GM12878 (cell line): ENCODE data around the gene LRRN2. TPM values are rescaled to one million over a fixed set of nuclear protein-coding genes. Genes with fewer than 3 reads are reported as not detected.

ENCODE experiments used
- ATAC-seq: fragments of 200-7000 bp; cut with Tn5 transposase; 3 replicates; pipeline ENCODE4 v1.9.1; 2020; ENCODE audit warnings: mild to moderate bottlenecking, moderate library complexity
- BruUV-seq: library from RNA; stranded (reverse); fragments of 400-500 nt; replicated peaks from 2 replicates; lab custom pipeline; 2021; lab: Mats Ljungman, UMichigan
- CTCF ChIA-PET: fragments of 300-600 bp; sonication (Branson Sonifier 250); formaldehyde crosslinking; extraction: SDS; loops from one replicate; lab custom pipeline; 2021; ENCODE audit warnings: inconsistent platforms; lab: Yijun Ruan, JAX
- POLR2A ChIA-PET: fragments of 350-600 bp; formaldehyde crosslinking; extraction: SDS; loops from one replicate; lab custom pipeline; 2021; ENCODE audit warnings: inconsistent platforms; lab: Charles Lee
- RAD21 ChIA-PET: fragments of 300-600 bp; sonication (Branson Sonifier 250); formaldehyde crosslinking; loops from one replicate; lab custom pipeline; 2023; ENCODE audit warnings: antibody characterized with exemption; ENCODE audit not compliant: unreplicated experiment; lab: Charles Lee
- SMC1A ChIA-PET: fragments of 300-600 bp; sonication (Branson Sonifier 250); formaldehyde crosslinking; loops from one replicate; lab custom pipeline; 2023; ENCODE audit not compliant: unreplicated experiment, uncharacterized antibody; lab: Charles Lee
- DNase-seq: peaks from one replicate; pipeline ENCODE4 v3.0.0-alpha.2; 2011; ENCODE audit warnings: low read depth, low spot score
- FAIRE-seq: peaks from 3 replicates; lab custom pipeline; 2011; peaks lifted over from hg19 to GRCh38; lab: Jason Lieb, UNC
- H2AFZ ChIP-seq: 2 replicates; pipeline ENCODE4 v1.6.0; 2011; ENCODE audit warnings: low read depth, low read length, control low read depth; ENCODE audit not compliant: control insufficient read depth
- H3K27ac ChIP-seq: 2 replicates; pipeline ENCODE4 v1.5.1; 2011; ENCODE audit warnings: control low read depth; ENCODE audit not compliant: control insufficient read depth, insufficient read depth
- H3K27me3 ChIP-seq, 2 experiments: replicated peaks in 1 of 2; 2 replicates each; pipeline versions ENCODE4 v1.6.0 to v1.6.1; 2011; ENCODE audit warnings: low read length in 1 of 2; ENCODE audit not compliant: control insufficient read depth in 2 of 2, insufficient read depth in 2 of 2
- H3K36me3 ChIP-seq, 2 experiments: 2 replicates each; pipeline ENCODE4 v1.5.1; 2011; ENCODE audit warnings: low read length in 1 of 2; ENCODE audit not compliant: control insufficient read depth in 2 of 2, insufficient read depth in 2 of 2
- H3K4me1 ChIP-seq: 2 replicates; pipeline ENCODE4 v1.6.1; 2011; ENCODE audit warnings: mild to moderate bottlenecking, low read length, moderate library complexity, mixed read lengths; ENCODE audit not compliant: control insufficient read depth, insufficient read depth
- H3K4me2 ChIP-seq: 2 replicates; pipeline ENCODE4 v1.6.0; 2011; ENCODE audit warnings: control low read depth; ENCODE audit not compliant: control insufficient read depth, insufficient read depth
- H3K4me3 ChIP-seq: fragments of 200-600 bp; sonication (generic); 2 replicates; pipeline ENCODE4 v1.5.1; 2016
- H3K79me2 ChIP-seq: 2 replicates; pipeline ENCODE4 v1.6.0; 2011; ENCODE audit warnings: low read length; ENCODE audit not compliant: control insufficient read depth, insufficient read depth
- H3K9ac ChIP-seq: 2 replicates; pipeline ENCODE4 v1.8.0; 2011; ENCODE audit warnings: low read length, control low read depth, mixed read lengths; ENCODE audit not compliant: control insufficient read depth, insufficient read depth
- H3K9me3 ChIP-seq: replicated peaks from 3 replicates; pipeline ENCODE4 v1.5.1; 2011; ENCODE audit warnings: mild to moderate bottlenecking, low read length; ENCODE audit not compliant: control insufficient read depth, insufficient read depth
- H4K20me1 ChIP-seq: 2 replicates; pipeline ENCODE4 v1.6.0; 2011; ENCODE audit not compliant: control insufficient read depth, insufficient read depth
- ASH2L ChIP-seq: fragments of 300-600, 200-600 bp; sonication (generic); IDR thresholded peaks from 2 replicates; pipeline ENCODE4 v1.6.1; 2017; ENCODE audit warnings: low read depth, mild to moderate bottlenecking, borderline replicate concordance
- BCL3 ChIP-seq: IDR thresholded peaks from 2 replicates; pipeline ENCODE4 v1.6.1; 2011; ENCODE audit warnings: borderline replicate concordance, low read depth, mild to moderate bottlenecking, moderate library complexity, low read length; ENCODE audit not compliant: insufficient read depth, poor library complexity, severe bottlenecking
- CBX3 ChIP-seq: fragments of 200-600 bp; sonication (generic); IDR thresholded peaks from 2 replicates; pipeline ENCODE4 v1.6.1; 2016; ENCODE audit warnings: low read depth, borderline replicate concordance
- CEBPB ChIP-seq, 2 experiments: fragments of 150-350 bp in 1 of 2; IDR thresholded peaks; 2 replicates each; pipeline ENCODE4 v1.6.1; 2012 to 2014; ENCODE audit warnings: low read depth in 2 of 2, low read length in 2 of 2, borderline replicate concordance in 1 of 2, inconsistent platforms in 1 of 2
- CHD2 ChIP-seq: IDR thresholded peaks from 2 replicates; pipeline ENCODE4 v1.6.1; 2011; ENCODE audit warnings: low read depth, low read length, improper control_type of control experiment, borderline replicate concordance
- CREM ChIP-seq: IDR thresholded peaks from 2 replicates; pipeline ENCODE4 v1.6.1; 2014; ENCODE audit warnings: antibody characterized with exemption, low read depth
- EP300 ChIP-seq, 2 experiments: fragments of 150-350 bp in 1 of 2; IDR thresholded peaks; 2 replicates each; pipeline ENCODE4 v1.6.1; 2011 to 2012; ENCODE audit warnings: low read depth in 2 of 2, low read length in 2 of 2, borderline replicate concordance in 1 of 2, improper control_type of control experiment in 1 of 2, inconsistent platforms in 1 of 2; ENCODE audit not compliant: control insufficient read depth in 1 of 2
- ESRRA ChIP-seq: IDR thresholded peaks from 2 replicates; pipeline ENCODE4 v1.6.1; 2012; ENCODE audit warnings: mild to moderate bottlenecking, low read length, improper control_type of control experiment
- MTA3 ChIP-seq: IDR thresholded peaks from 2 replicates; pipeline ENCODE4 v1.6.1; 2012; ENCODE audit warnings: low read length, inconsistent platforms, borderline replicate concordance
- PKNOX1 ChIP-seq: fragments of 450-650 bp; IDR thresholded peaks from 2 replicates; pipeline ENCODE4 v1.6.1; 2016; ENCODE audit warnings: mild to moderate bottlenecking
- PML ChIP-seq: IDR thresholded peaks from 2 replicates; pipeline ENCODE4 v1.6.1; 2012; ENCODE audit warnings: low read length, inconsistent platforms
- RAD21 ChIP-seq: IDR thresholded peaks from 2 replicates; pipeline ENCODE4 v1.6.1; 2011; ENCODE audit warnings: mild to moderate bottlenecking, low read depth, low read length, moderate library complexity; ENCODE audit not compliant: insufficient read depth
- REST ChIP-seq: IDR thresholded peaks from 2 replicates; pipeline ENCODE4 v1.6.1; 2012; ENCODE audit warnings: mild to moderate bottlenecking, low read depth, low read length
- SKIL ChIP-seq: fragments of 450-650 bp; IDR thresholded peaks from 2 replicates; pipeline ENCODE4 v1.6.1; 2017; ENCODE audit warnings: mild to moderate bottlenecking, low read depth, inconsistent platforms; ENCODE audit not compliant: poor library complexity, severe bottlenecking
- TBL1XR1 ChIP-seq: IDR thresholded peaks from 2 replicates; pipeline ENCODE4 v1.6.1; 2012; ENCODE audit warnings: low read depth, low read length, improper control_type of control experiment
- ZNF622 ChIP-seq: fragments of 450-650 bp; IDR thresholded peaks from 2 replicates; pipeline ENCODE4 v1.6.1; 2017; ENCODE audit warnings: mild to moderate bottlenecking, inconsistent platforms
- WGBS: methylation state at CpG from one replicate; pipeline ENCODE4 v1.1.6; 2016; ENCODE audit warnings: low lambda C conversion rate; ENCODE audit not compliant: insufficient replicate concordance, insufficient coverage; ENCODE audit errors: missing lambda C conversion rate; 5-methylcytosine and 5-hydroxymethylcytosine counted together
- in situ Hi-C: fragments of 300-500 bp; cut with MboI; formaldehyde crosslinking; loops from 9 replicates; pipeline ENCODE4 v1.14.3; 2018; ENCODE audit warnings: mixed read lengths
- intact Hi-C: fragments of 100-400 bp; cut with micrococcal nuclease; formaldehyde crosslinking; loops from one replicate; pipeline ENCODE4 v1.14.2; 2022; ENCODE audit not compliant: unreplicated experiment
- polyA plus RNA-seq, 11 experiments: library from polyadenylated mRNA; depleted of rRNA in 4 of 11; unstranded in 6 of 11; stranded (reverse) in 5 of 11; fragments of >200 nt; fragmentation: Nextera tagmentation in 4 of 11; fragmentation: Illumina TruSeq in 1 of 11; extraction: Ambion mirVana in 4 of 11; extraction: Trizol in 1 of 11; gene quantifications; 1 replicate in 1 of 11; 2 replicates in 10 of 11; pipeline versions ENCODE4 v1.2.1 to v1.2.3, GENCODE V29; 2011 to 2016; ENCODE audit warnings: inconsistent platforms in 2 of 11, missing spikeins in 2 of 11, low read depth in 1 of 11
- total RNA-seq, 4 experiments: library from RNA; depleted of rRNA in 3 of 4; stranded (reverse); fragments of >200 nt in 3 of 4; fragmentation: Illumina TruSeq in 1 of 4; extraction: Trizol in 1 of 4; gene quantifications; 2 replicates each; pipeline versions ENCODE4 v1.2.1 to v1.2.3, GENCODE V29; 2013 to 2021

LRRN2 gene
- total and polyA plus RNA-seq, 10 of the 15 experiments (the other 5 are each of a cell fraction or from before 2014, with no cell fraction given): not detected

DNA sequence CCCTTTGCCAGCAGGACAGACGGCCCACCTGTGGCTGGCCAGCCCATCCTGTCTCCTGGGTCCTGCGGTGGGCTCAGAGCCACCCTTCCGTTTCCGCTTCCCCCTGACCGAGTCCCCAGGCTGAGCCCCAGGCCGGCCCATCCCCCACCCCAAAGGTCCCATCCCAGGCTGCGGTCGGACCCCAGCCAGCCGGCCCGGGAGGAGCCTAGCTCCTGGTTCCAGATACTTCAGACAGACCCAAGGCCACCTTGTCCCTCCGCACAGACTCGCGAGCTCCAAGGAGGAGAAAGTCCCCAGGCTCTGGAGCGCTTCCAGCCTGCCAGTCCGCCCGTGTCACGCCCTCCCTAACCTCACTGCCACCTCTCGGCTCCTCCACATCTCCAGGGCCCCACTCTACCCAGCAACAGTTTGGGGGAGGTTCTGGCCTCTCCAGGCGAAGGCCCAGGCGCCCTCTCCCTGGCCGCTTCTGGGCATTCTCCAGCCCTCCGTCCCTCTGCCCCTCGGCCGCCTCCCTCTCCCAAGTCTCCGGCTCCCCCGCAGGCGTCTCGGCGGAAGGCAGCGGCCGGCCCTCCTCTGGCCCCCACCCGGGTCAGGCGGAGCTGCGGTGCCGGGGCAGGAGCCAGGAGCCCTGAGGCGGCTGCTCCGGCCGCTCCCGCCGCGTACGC, 835 bp downstream of the LRRN2 start:
- no peak; the same call in 2 of the 3 replicates for ATAC-seq
- ChIA-PET CTCF (no interaction called here), POLR2A (no interaction called here), RAD21 (no interaction called here), SMC1A (no interaction called here)
- H3K9me3 ChIP-seq: no peaks in the 10 kb centered on the region
- FAIRE-seq: no peak
- intact Hi-C loops: no loop called here
- H3K27ac ChIP-seq: no peak overlapping the region
- 14% methylated on average over 40 of the region's 42 CpGs for WGBS
- H3K4me2 ChIP-seq: no peak overlapping the region
- in situ Hi-C loops: no loop called here
- H2AFZ ChIP-seq: no peak overlapping the region
- TF ChIP-seq CEBPB (IDR thresholded peaks at IDR 0.05; ENCODE audit: borderline replicate concordance in 1 of 2, low read depth in 2 of 2, low read length in 2 of 2) (no peak), PKNOX1 (no peak), EP300 (IDR thresholded peaks at IDR 0.05; ENCODE audit: borderline replicate concordance in 1 of 2, control insufficient read depth in 1 of 2, low read depth in 2 of 2, low read length in 2 of 2) (no peak), CHD2 (no peak), MTA3 (no peak), RAD21 (no peak), BCL3 (no peak), ZNF622 (no peak), CBX3 (no peak), SKIL (no peak), CREM (no peak), ESRRA (no peak), REST (no peak), PML (no peak), ASH2L (no peak), TBL1XR1 (no peak)
- TF ChIP-seq, all 136 proteins: peak for 0
- Histone ChIP-seq H3K27me3 (peaks cover 14 to 17% of the 10 kb centered on the region in 2 experiments), H3K36me3 (no peaks in the 10 kb centered on the region), H3K4me3 (no peak overlapping the region), H3K4me1 (no peaks in the 10 kb centered on the region), H3K79me2 (no peaks in the 10 kb centered on the region), H4K20me1 (no peaks in the 10 kb centered on the region), H3K9ac (no peak overlapping the region)
- no peak for DNase-seq
- BruUV-seq: no TSS peak
